Measurements from ENCODE around the gene ZNF132.
A peak's percentile ranks its signal among the peaks of the same experiment; 100 is the strongest.
"Not testable (repeated sequence)": the region's sequence is repeated elsewhere in the genome, so short reads cannot be mapped to it uniquely, and the experiment has no call there.

ZNF132 gene

DNA sequence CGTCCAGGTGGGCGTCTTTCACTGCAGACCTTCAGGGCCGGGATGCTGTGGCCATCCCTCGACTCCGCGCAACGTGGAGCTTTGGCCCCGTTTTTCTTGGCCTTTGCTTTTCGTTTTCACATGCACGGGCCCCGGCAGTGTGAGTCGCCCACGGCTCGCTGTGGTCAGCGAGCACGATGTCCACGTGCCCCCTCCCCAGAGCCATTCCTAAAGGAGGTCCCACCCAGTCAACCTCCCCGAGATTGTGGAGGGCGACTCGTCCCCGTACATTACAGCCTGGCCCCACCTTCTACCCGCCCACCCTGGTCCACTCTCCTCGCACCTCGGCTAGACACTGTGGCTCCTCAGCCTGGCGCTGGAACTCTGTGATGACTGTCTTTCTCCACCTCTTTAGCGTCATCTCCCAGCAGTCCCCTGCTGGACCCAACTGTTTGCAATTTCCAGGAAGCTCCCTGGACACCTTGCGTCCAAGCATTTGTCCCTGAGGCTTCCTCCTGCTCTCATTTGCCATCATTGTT lies 36.6 kb upstream of the ZNF132 start:
- Histone ChIP-seq H3K27ac (ENCODE audit: low read depth in 2 of 2, low read length in 2 of 2) (peak overlapping the region; percentile 89), H3K4me1 (ENCODE audit: control insufficient read depth in 2 of 2, insufficient read depth in 2 of 2, low read length in 2 of 2) (peaks cover 13 to 17% of the 10 kb centered on the region in 2 donors), H3K9ac (ENCODE audit: low read depth in 1 of 2, low read length in 2 of 2) (peak overlapping the region; percentile 80), H3K4me3 (ENCODE audit: low read length in 2 of 2) (peak overlapping the region; percentile 78 to 88), H3K9me3 (ENCODE audit: control insufficient read depth in 2 of 2, low read length in 2 of 2) (no peaks in the 10 kb centered on the region), H3K27me3 (ENCODE audit: control insufficient read depth in 2 of 2, insufficient read depth in 2 of 2, low read length in 2 of 2) (no peaks in the 10 kb centered on the region), H3K36me3 (ENCODE audit: control insufficient read depth in 2 of 2, insufficient read depth in 2 of 2, low read length in 2 of 2) (peaks cover 26 to 27% of the 10 kb centered on the region in 2 donors)

- Histone ChIP-seq H3K4me1 (ENCODE audit: control insufficient read depth in 2 of 2, insufficient read depth in 2 of 2, low read length in 2 of 2) (peaks cover 13 to 17% of the 10 kb centered on the region in 2 donors), H3K9ac (ENCODE audit: low read depth in 1 of 2, low read length in 2 of 2) (peak within 1 kb of the TSS; percentile 80), H3K27ac (ENCODE audit: low read depth in 2 of 2, low read length in 2 of 2) (peak within 1 kb of the TSS; percentile 89), H3K4me3 (ENCODE audit: low read length in 2 of 2) (peak within 1 kb of the TSS; percentile 78 to 88), H3K9me3 (ENCODE audit: control insufficient read depth in 2 of 2, low read length in 2 of 2) (no peaks in the 10 kb centered on the region), H3K27me3 (ENCODE audit: control insufficient read depth in 2 of 2, insufficient read depth in 2 of 2, low read length in 2 of 2) (no peaks in the 10 kb centered on the region), H3K36me3 (ENCODE audit: control insufficient read depth in 2 of 2, insufficient read depth in 2 of 2, low read length in 2 of 2) (peaks cover 23 to 26% of the 10 kb centered on the region in 2 donors)
These were observed 36.0 kb upstream of the ZNF132 start, which contains the start of gene ZNF446 for GRCh38 chr19:58475714-58476497. Gene ZNF446 (plus strand): TSS chr19:58476352. CDS start chr19:58477219, 867 bp downstream.

DNA sequence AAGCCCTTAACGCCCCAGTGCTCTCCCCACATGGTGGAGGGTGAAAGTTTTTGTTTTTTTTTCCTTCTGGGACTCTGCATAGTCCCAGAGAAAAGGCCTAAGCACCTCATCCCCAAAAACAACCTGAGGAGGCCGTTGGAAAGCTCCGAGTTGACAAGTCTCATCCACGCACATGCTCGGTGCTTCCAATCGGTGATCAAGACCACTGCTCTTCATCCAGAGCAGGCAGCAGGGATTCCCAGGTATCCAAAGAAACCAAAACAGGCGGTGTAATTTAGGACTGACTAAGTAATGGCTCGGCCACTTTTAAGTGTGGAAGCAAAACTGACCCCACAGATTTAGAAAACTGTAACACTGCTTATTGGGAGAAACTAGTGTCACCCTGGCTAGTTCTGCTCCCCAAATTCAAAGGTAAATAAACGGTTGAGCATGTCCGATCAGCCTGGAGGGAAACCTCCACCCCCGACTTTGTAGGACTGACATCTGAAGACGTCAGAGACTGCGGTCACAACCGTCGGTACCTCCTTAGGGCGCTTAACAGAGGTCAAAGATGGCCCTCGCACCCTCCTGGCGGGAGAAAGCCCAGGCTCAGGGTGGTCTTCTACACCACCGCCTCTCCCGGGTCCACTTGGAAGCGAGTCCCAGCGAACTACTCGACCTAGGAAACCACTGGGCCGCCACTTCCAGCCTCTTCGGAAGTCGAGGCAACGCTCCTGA lies 35.2 kb upstream of the ZNF132 start:
- peak overlapping the region; percentile 89 for H3K27ac ChIP-seq (ENCODE audit: low read depth in 2 of 2, low read length in 2 of 2)
- H3K4me1 ChIP-seq (ENCODE audit: control insufficient read depth in 2 of 2, insufficient read depth in 2 of 2, low read length in 2 of 2), result peaks cover 13 to 17% of the 10 kb centered on the region in 2 donors
- H3K36me3 ChIP-seq (ENCODE audit: control insufficient read depth in 2 of 2, insufficient read depth in 2 of 2, low read length in 2 of 2), result peaks cover 19 to 26% of the 10 kb centered on the region in 2 donors
- H3K9me3 ChIP-seq (ENCODE audit: control insufficient read depth in 2 of 2, low read length in 2 of 2), result no peaks in the 10 kb centered on the region
- H3K9ac ChIP-seq (ENCODE audit: low read depth in 1 of 2, low read length in 2 of 2), result peak overlapping the region; percentile 80
- no peaks in the 10 kb centered on the region for H3K27me3 ChIP-seq (ENCODE audit: control insufficient read depth in 2 of 2, insufficient read depth in 2 of 2, low read length in 2 of 2)
- peak overlapping the region; percentile 78 to 88 for H3K4me3 ChIP-seq (ENCODE audit: low read length in 2 of 2)

DNA sequence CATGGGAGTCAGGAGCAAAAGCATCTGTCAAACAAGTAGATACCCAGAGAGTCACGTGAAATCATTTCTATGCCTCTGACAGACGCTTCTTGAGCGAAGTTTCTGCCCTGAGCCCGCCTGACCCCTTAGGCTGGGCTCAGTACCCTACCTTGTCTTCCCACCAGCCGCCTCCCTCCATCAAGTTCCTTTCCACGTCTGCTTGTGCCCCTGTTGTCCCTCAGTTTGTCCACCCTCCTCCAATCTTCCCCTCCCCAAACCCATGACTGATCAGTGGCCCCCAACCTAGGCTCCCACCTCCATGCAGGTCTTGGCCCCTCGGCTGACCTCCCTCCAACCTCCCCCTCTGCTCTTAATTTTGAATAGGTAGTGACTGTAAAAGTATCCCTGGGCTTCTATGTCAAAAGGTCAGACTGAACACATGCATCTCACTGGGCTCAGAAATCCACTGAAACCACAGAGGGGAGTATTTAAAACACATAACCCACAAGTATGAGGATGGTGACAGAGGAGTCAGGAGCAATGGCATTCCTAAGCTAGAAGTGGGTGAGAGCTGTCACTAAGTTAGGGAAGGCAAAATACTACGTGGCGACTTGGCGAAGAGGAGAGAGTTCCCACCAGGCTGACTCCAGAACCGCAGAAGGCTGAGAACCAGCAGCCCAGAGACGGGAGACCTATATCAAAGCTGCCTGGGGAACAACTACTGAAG lies 34.5 kb upstream of the ZNF132 start:
- Histone ChIP-seq H3K4me1 (ENCODE audit: control insufficient read depth in 2 of 2, insufficient read depth in 2 of 2, low read length in 2 of 2) (peaks cover 13 to 17% of the 10 kb centered on the region in 2 donors), H3K9me3 (ENCODE audit: control insufficient read depth in 2 of 2, low read length in 2 of 2) (no peaks in the 10 kb centered on the region), H3K36me3 (ENCODE audit: control insufficient read depth in 2 of 2, insufficient read depth in 2 of 2, low read length in 2 of 2) (peaks cover 22 to 30% of the 10 kb centered on the region in 2 donors), H3K9ac (ENCODE audit: low read depth in 1 of 2, low read length in 2 of 2) (no peak overlapping the region), H3K4me3 (ENCODE audit: low read length in 2 of 2) (no peak overlapping the region), H3K27ac (ENCODE audit: low read depth in 2 of 2, low read length in 2 of 2) (no peak overlapping the region), H3K27me3 (ENCODE audit: control insufficient read depth in 2 of 2, insufficient read depth in 2 of 2, low read length in 2 of 2) (no peaks in the 10 kb centered on the region)

GRCh38 chr19:58473775-58474174 lies 33.8 kb upstream of the ZNF132 start:
- Histone ChIP-seq H3K27me3 (ENCODE audit: control insufficient read depth in 2 of 2, insufficient read depth in 2 of 2, low read length in 2 of 2) (no peaks in the 10 kb centered on the region), H3K4me1 (ENCODE audit: control insufficient read depth in 2 of 2, insufficient read depth in 2 of 2, low read length in 2 of 2) (peaks cover 13 to 17% of the 10 kb centered on the region in 2 donors), H3K4me3 (ENCODE audit: low read length in 2 of 2) (no peak overlapping the region), H3K27ac (ENCODE audit: low read depth in 2 of 2, low read length in 2 of 2) (no peak overlapping the region), H3K36me3 (ENCODE audit: control insufficient read depth in 2 of 2, insufficient read depth in 2 of 2, low read length in 2 of 2) (peaks cover 22 to 31% of the 10 kb centered on the region in 2 donors), H3K9me3 (ENCODE audit: control insufficient read depth in 2 of 2, low read length in 2 of 2) (no peaks in the 10 kb centered on the region), H3K9ac (ENCODE audit: low read depth in 1 of 2, low read length in 2 of 2) (no peak overlapping the region)

GRCh38 chr19:58471736-58472135 lies 31.8 kb upstream of the ZNF132 start:
- no peaks in the 10 kb centered on the region for H3K27me3 ChIP-seq (ENCODE audit: control insufficient read depth in 2 of 2, insufficient read depth in 2 of 2, low read length in 2 of 2)

DNA sequence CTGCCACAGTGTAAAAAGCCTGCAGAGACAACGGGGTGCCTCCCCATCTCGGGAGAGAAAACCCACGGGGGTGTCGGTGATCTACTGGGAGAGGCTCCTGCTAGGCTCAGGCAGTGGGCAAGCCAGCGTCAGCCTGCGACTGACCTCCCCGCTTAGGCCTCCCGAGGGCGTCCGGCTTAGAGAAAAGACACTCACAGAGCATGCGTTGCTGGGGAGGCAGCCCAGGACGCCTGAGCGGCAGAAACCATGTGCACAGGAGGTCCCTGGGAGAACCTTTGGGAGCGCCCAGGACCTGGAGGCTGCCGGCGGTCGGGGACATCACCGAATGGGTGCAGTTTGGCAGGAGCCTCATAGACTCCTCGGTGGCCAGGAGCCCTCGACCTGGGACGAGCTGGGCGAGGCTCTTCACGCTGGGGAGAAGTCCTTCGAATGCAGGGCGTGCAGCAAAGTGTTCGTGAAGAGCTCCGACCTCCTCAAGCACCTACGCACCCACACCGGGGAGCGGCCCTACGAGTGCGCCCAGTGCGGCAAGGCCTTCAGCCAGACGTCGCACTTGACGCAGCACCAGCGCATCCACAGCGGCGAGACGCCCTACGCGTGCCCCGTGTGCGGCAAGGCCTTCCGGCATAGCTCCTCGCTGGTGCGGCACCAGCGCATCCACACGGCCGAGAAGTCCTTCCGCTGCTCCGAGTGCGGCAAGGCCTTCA lies 31.0 kb upstream of the ZNF132 start:
- not testable (repeated sequence) for H3K27ac ChIP-seq (ENCODE audit: low read depth in 2 of 2, low read length in 2 of 2)
- peaks cover 22 to 28% of the 10 kb centered on the region in 2 donors for H3K36me3 ChIP-seq (ENCODE audit: control insufficient read depth in 2 of 2, insufficient read depth in 2 of 2, low read length in 2 of 2)

More at GRCh38 chr19:58471736-58472135, 31.8 kb upstream of the ZNF132 start:
- H3K36me3 ChIP-seq (ENCODE audit: control insufficient read depth in 2 of 2, insufficient read depth in 2 of 2, low read length in 2 of 2), result peaks cover 22 to 28% of the 10 kb centered on the region in 2 donors
- H3K27ac ChIP-seq (ENCODE audit: low read depth in 2 of 2, low read length in 2 of 2), result no peak overlapping the region
- H3K9ac ChIP-seq (ENCODE audit: low read depth in 1 of 2, low read length in 2 of 2), result no peak overlapping the region
- no peaks in the 10 kb centered on the region for H3K9me3 ChIP-seq (ENCODE audit: control insufficient read depth in 2 of 2, low read length in 2 of 2)
- peaks cover 17 to 18% of the 10 kb centered on the region in 2 donors for H3K4me1 ChIP-seq (ENCODE audit: control insufficient read depth in 2 of 2, insufficient read depth in 2 of 2, low read length in 2 of 2)
- no peak overlapping the region for H3K4me3 ChIP-seq (ENCODE audit: low read length in 2 of 2)

DNA sequence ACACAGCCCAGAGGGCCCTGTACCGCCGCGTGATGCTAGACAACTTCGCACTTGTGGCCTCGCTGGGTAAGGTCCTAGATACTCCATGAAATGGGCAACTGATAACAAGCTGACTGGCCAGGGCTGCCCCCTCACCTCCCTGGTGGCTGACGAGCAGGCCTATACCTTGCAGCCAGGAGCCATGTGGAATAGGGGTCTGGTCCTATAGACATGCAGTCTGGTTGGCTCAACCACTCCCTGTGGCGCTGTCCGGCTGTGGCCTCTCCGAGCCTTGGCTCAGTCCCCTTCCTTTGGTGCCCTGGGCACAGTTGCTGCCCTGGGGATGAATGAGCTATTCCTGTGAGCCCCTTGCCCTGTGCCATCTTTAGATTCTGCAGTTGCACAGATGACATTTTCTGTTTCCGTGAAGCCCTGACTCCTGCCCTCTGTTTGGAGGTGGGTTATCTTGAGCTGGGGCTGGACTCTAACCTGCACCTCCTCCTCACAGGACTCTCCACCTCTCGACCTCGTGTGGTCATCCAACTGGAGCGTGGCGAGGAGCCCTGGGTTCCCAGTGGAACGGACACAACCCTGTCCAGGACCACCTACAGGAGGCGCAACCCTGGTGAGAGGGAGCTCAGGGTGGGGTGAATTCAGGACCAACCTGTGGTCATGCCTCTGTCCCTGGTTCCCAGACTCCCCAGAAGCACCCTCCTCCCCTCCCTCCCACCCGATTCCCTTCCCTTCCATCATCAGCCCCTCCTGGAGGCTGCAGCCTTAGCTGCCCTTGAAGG lies 29.5 kb upstream of the ZNF132 start:
- Histone ChIP-seq H3K9me3 (ENCODE audit: control insufficient read depth in 2 of 2, low read length in 2 of 2) (no peaks in the 10 kb centered on the region), H3K4me1 (ENCODE audit: control insufficient read depth in 2 of 2, insufficient read depth in 2 of 2, low read length in 2 of 2) (peaks cover 8 to 11% of the 10 kb centered on the region in 2 donors), H3K9ac (ENCODE audit: low read depth in 1 of 2, low read length in 2 of 2) (no peak overlapping the region), H3K36me3 (ENCODE audit: control insufficient read depth in 2 of 2, insufficient read depth in 2 of 2, low read length in 2 of 2) (peaks cover 22 to 28% of the 10 kb centered on the region in 2 donors), H3K4me3 (ENCODE audit: low read length in 2 of 2) (no peak overlapping the region), H3K27me3 (ENCODE audit: control insufficient read depth in 2 of 2, insufficient read depth in 2 of 2, low read length in 2 of 2) (no peaks in the 10 kb centered on the region), H3K27ac (ENCODE audit: low read depth in 2 of 2, low read length in 2 of 2) (no peak overlapping the region)

More for the DNA sequence above, 31.0 kb upstream of the ZNF132 start:
- not testable (repeated sequence) for H3K9ac ChIP-seq (ENCODE audit: low read depth in 1 of 2, low read length in 2 of 2); H3K9me3 ChIP-seq (ENCODE audit: control insufficient read depth in 2 of 2, low read length in 2 of 2); H3K27me3 ChIP-seq (ENCODE audit: control insufficient read depth in 2 of 2, insufficient read depth in 2 of 2, low read length in 2 of 2); H3K4me3 ChIP-seq (ENCODE audit: low read length in 2 of 2)
- peaks cover 16 to 18% of the 10 kb centered on the region in 2 donors for H3K4me1 ChIP-seq (ENCODE audit: control insufficient read depth in 2 of 2, insufficient read depth in 2 of 2, low read length in 2 of 2)

All from mucosa of rectum (tissue), 2 donors.